HepG2 (cell line): ENCODE data around the gene ODC1. TPM values are rescaled to one million over a fixed set of nuclear protein-coding genes. Genes with fewer than 3 reads are reported as not detected.

Experiments used
- ATF4 ChIP-seq, 2 experiments: fragments of 450-650 bp in 1 of 2; sonication (generic) in 1 of 2; formaldehyde crosslinking; IDR thresholded peaks; 2 replicates each; pipeline versions ENCODE4 v1.5.0 to v1.8.0; 2020 to 2022; ENCODE audit warnings: mild to moderate bottlenecking in 1 of 2, missing genetic modification reagents in 1 of 2
- BRCA1 ChIP-seq: sonication (generic); formaldehyde crosslinking; IDR thresholded peaks from 2 replicates; pipeline ENCODE4 v1.4.0; 2020; ENCODE audit warnings: missing genetic modification reagents
- CBX2 ChIP-seq, 2 experiments: fragments of 200-600 bp in 1 of 2; sonication (generic); formaldehyde crosslinking in 1 of 2; IDR thresholded peaks; 2 replicates each; pipeline versions ENCODE4 v1.7.0 to v1.8.1; 2018 to 2022; ENCODE audit warnings: low read depth in 2 of 2, low read length in 1 of 2, mild to moderate bottlenecking in 1 of 2, missing genetic modification reagents in 1 of 2
- NFAT5 ChIP-seq: sonication (generic); formaldehyde crosslinking; IDR thresholded peaks from 2 replicates; pipeline ENCODE4 v1.4.0; 2020; ENCODE audit warnings: missing genetic modification reagents
- NR3C1 ChIP-seq: sonication (generic); formaldehyde crosslinking; IDR thresholded peaks from 2 replicates; pipeline ENCODE4 v1.4.0; 2020; ENCODE audit warnings: missing genetic modification reagents
- SUZ12 ChIP-seq: fragments of 150-350 bp; IDR thresholded peaks from 2 replicates; pipeline ENCODE4 v1.6.1; 2014; ENCODE audit warnings: low read depth, low read length
- ZBTB1 ChIP-seq: sonication (generic); formaldehyde crosslinking; IDR thresholded peaks from 2 replicates; pipeline ENCODE4 v1.4.0; 2020; ENCODE audit warnings: missing genetic modification reagents, borderline replicate concordance
- ZC3H4 ChIP-seq: sonication (generic); formaldehyde crosslinking; IDR thresholded peaks from 2 replicates; pipeline ENCODE4 v1.4.0; 2020; ENCODE audit warnings: missing genetic modification reagents, borderline replicate concordance
- ZNF143 ChIP-seq: sonication (generic); formaldehyde crosslinking; IDR thresholded peaks from 2 replicates; pipeline ENCODE4 v1.4.0; 2020; ENCODE audit warnings: missing genetic modification reagents
- ZNF407 ChIP-seq: sonication (generic); formaldehyde crosslinking; IDR thresholded peaks from one replicate; pipeline ENCODE4 v1.5.1; 2020; ENCODE audit warnings: mild to moderate bottlenecking, missing genetic modification reagents; ENCODE audit errors: not compliant biosample characterization
- ZNF747 ChIP-seq: sonication (generic); formaldehyde crosslinking; IDR thresholded peaks from 2 replicates; pipeline ENCODE4 v1.8.1; 2023; ENCODE audit warnings: missing genetic modification reagents, mild to moderate bottlenecking, borderline replicate concordance
- polyA plus RNA-seq, 8 experiments: library from polyadenylated mRNA; depleted of rRNA in 3 of 8; stranded (reverse) in 7 of 8; unstranded in 1 of 8; fragments of >200 nt; fragmentation: Illumina TruSeq in 4 of 8; extraction: Trizol in 4 of 8; gene quantifications; 2 replicates each; pipeline versions ENCODE4 v1.2.1 to v1.2.3, GENCODE V29; 2011 to 2016; ENCODE audit warnings: low read depth in 4 of 8, missing spikeins in 1 of 8, mixed read lengths in 1 of 8; ENCODE audit not compliant: insufficient read depth in 1 of 8
- total RNA-seq, 5 experiments: library from RNA; depleted of rRNA; stranded (reverse); fragments of >200 nt; fragmentation: Illumina TruSeq; extraction: Trizol; gene quantifications; 2 replicates each; pipeline ENCODE4 v1.2.3, GENCODE V29; 2016; ENCODE audit warnings: low read depth in 1 of 5

Gene ODC1
- total and polyA plus RNA-seq, 2 of the 13 experiments (the other 11 are each of a cell fraction or from before 2014, with no cell fraction given): 142 to 371 TPM

GRCh38 chr2:10434886-10435819 is 13.0 kb downstream of the ODC1 start (continued):
- TF ChIP-seq ZNF407 (CRISPR knock-in tag) (no peak), NR3C1 (no peak), SUZ12 (no peak), ZC3H4 (CRISPR knock-in tag) (no peak), NFAT5 (CRISPR knock-in tag) (no peak), BRCA1 (CRISPR knock-in tag) (no peak), CBX2 (IDR thresholded peaks at IDR 0.05; ENCODE audit: low read depth, low read length) (no peak), CBX2 (CRISPR knock-in tag; IDR thresholded peaks at IDR 0.05; ENCODE audit: low read depth) (no peak), ZBTB1 (CRISPR knock-in tag) (no peak), ATF4 (CRISPR knock-in tag; IDR thresholded peaks at IDR 0.05) (no peak), ZNF747 (CRISPR knock-in tag) (no peak), ZNF143 (no peak)
